HEK293T (cell line): ENCODE measurements around the gene GPS1.

ENCODE experiments used
- BHLHE40 ChIP-seq: fragments of 450-650 bp; IDR thresholded peaks from 2 replicates; pipeline ENCODE4 v1.6.1; 2016; ENCODE audit warnings: mild to moderate bottlenecking, moderate library complexity, borderline replicate concordance
- FOXK2 ChIP-seq: fragments of 450-650 bp; IDR thresholded peaks from 2 replicates; pipeline ENCODE4 v1.6.1; 2016; ENCODE audit warnings: mild to moderate bottlenecking
- FOXM1 ChIP-seq: fragments of 450-650 bp; IDR thresholded peaks from 2 replicates; pipeline ENCODE4 v1.6.1; 2017; ENCODE audit warnings: mild to moderate bottlenecking, borderline replicate concordance
- L3MBTL2 ChIP-seq: fragments of 450-650 bp; conservative IDR thresholded peaks from 2 replicates; pipeline ENCODE4 v1.6.1; 2016; ENCODE audit warnings: mild to moderate bottlenecking
- NFRKB ChIP-seq: fragments of 450-650 bp; IDR thresholded peaks from 2 replicates; pipeline ENCODE4 v1.6.1; 2016; ENCODE audit warnings: mild to moderate bottlenecking, moderate library complexity
- SP1 ChIP-seq: fragments of 450-650 bp; IDR thresholded peaks from 2 replicates; pipeline ENCODE4 v1.6.1; 2017
- SUZ12 ChIP-seq: fragments of 450-650 bp; IDR thresholded peaks from 2 replicates; pipeline ENCODE4 v1.6.1; 2016; ENCODE audit warnings: mild to moderate bottlenecking

DNA sequence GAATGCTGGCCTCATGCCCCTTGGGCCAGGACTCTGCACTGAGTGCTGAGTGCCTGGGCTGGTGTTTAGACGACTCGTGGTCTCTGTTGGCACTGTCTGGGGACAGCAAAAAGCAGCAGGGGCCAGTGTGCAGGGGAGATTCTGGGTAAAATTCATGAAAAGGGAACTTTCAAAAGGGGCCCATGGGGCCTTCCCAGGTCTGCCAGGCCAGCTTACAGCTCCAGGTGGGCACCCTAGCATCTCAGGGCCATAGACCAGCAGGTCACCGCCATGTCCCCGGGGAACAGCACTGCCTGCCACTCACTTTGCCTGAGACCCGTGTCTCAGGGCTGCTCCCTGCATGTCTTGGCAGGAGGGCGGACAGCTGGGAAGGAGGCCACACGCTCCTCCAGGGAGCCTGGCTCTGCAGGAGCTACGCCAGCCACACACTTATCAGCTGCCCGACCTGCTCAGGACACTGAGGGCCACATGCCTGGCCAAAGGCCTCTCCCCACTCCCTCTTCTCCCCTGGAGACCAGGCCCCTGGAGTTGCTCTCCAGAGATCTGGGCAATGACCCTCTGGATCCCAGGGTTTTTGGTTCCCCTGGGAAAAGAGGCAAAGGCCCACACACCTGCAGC lies 55.1 kb downstream of the GPS1 start:
- TF ChIP-seq SUZ12, result no peak
- TF ChIP-seq BHLHE40, result no peak
- TF ChIP-seq FOXK2, result no peak
- TF ChIP-seq L3MBTL2, result no peak
- TF ChIP-seq FOXM1, result no peak
- TF ChIP-seq SP1, result no peak
- no peak for TF ChIP-seq NFRKB
